Pancreas (tissue), 10 donors: Measurements from ENCODE around the gene RAPGEF3. TPM values are rescaled to one million over a fixed set of nuclear protein-coding genes. Genes with fewer than 3 reads are reported as not detected.

Source experiments
- ATAC-seq, 4 donors: fragments of 200-7000 bp; cut with Tn5 transposase; one replicate each; pipeline versions ENCODE4 v1.8.0 to v1.9.1; 2020; ENCODE audit warnings: mild to moderate bottlenecking in 4 of 4, moderate library complexity in 4 of 4
- DNase-seq, 6 donors: peaks; one replicate each; pipeline ENCODE4 v3.0.0-alpha.2; 2020
- FAIRE-seq: peaks from 2 replicates; lab custom pipeline; 2012; peaks lifted over from hg19 to GRCh38; lab: Jason Lieb, UNC
- H3K27ac ChIP-seq, 4 donors: fragments of 200-600 bp; sonication (generic); 1 replicate in 3 of 4; 2 replicates in 1 of 4; pipeline versions ENCODE4 v1.5.0 to v1.8.0; 2020
- H3K27me3 ChIP-seq, 4 donors: fragments of 200-600 bp; one replicate each; pipeline ENCODE4 v1.8.0; 2021
- H3K36me3 ChIP-seq, 3 donors: fragments of 200-600 bp; sonication (generic) in 1 of 3; one replicate each; pipeline versions ENCODE4 v1.5.0 to v1.8.0; 2020 to 2021
- H3K4me1 ChIP-seq, 3 donors: fragments of 200-600 bp; one replicate each; pipeline ENCODE4 v1.8.0; 2021
- H3K4me3 ChIP-seq, 4 donors: fragments of 200-600 bp; sonication (generic) in 2 of 4; one replicate each; pipeline versions ENCODE4 v1.5.0 to v1.8.0; 2020 to 2021
- H3K9me3 ChIP-seq, 4 donors: fragments of 200-600 bp; one replicate each; pipeline ENCODE4 v1.8.0; 2021
- CTCF ChIP-seq, 4 donors: fragments of 200-600 bp; sonication (generic) in 3 of 4; IDR thresholded peaks; one replicate each; pipeline versions ENCODE4 v1.5.0 to v1.8.0; 2021; ENCODE audit warnings: antibody characterized with exemption in 4 of 4
- WGBS, 2 donors: extraction: QIAGEN DNeasy Blood & Tissue Kit; methylation state at CpG; one replicate each; pipeline ENCODE4 v1.1.7; 2013; 5-methylcytosine and 5-hydroxymethylcytosine counted together
- intact Hi-C, 3 donors: fragments of 100-400 bp; cut with DNase I; formaldehyde crosslinking; loops; one replicate each; pipeline versions ENCODE4 v1.11.1 to v1.14.2; 2022
- polyA plus RNA-seq, 2 donors: library from polyadenylated mRNA; stranded (reverse); fragments of 200-250 nt; gene quantifications; one replicate each; pipeline ENCODE4 v1.2.3, GENCODE V29; 2013
- total RNA-seq, 6 donors: library from RNA; stranded (reverse); fragmentation: NEBNext Ultra II Directional in 4 of 6; extraction: Animal tissue kit (Norgen Biotek cat#: 25700) in 4 of 6; gene quantifications; one replicate each; pipeline versions ENCODE4 v1.2.1 to v1.2.4, GENCODE V29; 2021 to 2023
- donor health status: healthy with polysubstance abuse.
- donor health status: DM: no; HTN: no; CAD: no; lungs with moderate emphysema.
- donor health status: DM: no; HTN: no; CAD: no.
- donor health status: control.
- donor health status: control.
- donor health status: Bipolar disorder and iron deficiency.
- donor health status: DM: yes; HTN: yes; CAD: no.
- donor health status: DM: no; HTN: no; CAD: no.
- donor health status: DM: no; HTN: no; CAD: no.
- donor health status: DM: yes; HTN: yes; CAD: no.

RAPGEF3 gene
- total and polyA plus RNA-seq, 8 donors = 2.5 to 54.4 (median 5.5) TPM

GRCh38 chr12:47785887-47786661 is 27.4 kb upstream of the RAPGEF3 start:
- FAIRE-seq (no peak), ATAC-seq (no peak), DNase-seq (peak in 2 of 6 donors; percentile 16 to 52)
- Histone ChIP-seq H3K27me3 (no peaks in the 10 kb centered on the region), H3K36me3 (peaks cover 0 to 44% (median 15%) of the 10 kb centered on the region in 3 donors), H3K4me1 (no peaks in the 10 kb centered on the region), H3K9me3 (no peaks in the 10 kb centered on the region), H3K27ac (no peak overlapping the region), H3K4me3 (no peak overlapping the region)
- 86% methylated on average over 11 of the region's 11 CpGs for WGBS, 2 donors
- intact Hi-C loops = loop anchor here in 1 of 3 donors (10.0 kb wide), 1 partner anchor 49 kb away; no protein-coding TSS in a partner anchor
- TF ChIP-seq CTCF (IDR thresholded peaks at IDR 0.05) = no peak

- Histone ChIP-seq H3K27me3 (no peaks in the 10 kb centered on the region), H3K9me3 (no peaks in the 10 kb centered on the region), H3K4me1 (no peaks in the 10 kb centered on the region), H3K36me3 (peaks cover 0 to 44% (median 15%) of the 10 kb centered on the region in 3 donors), H3K27ac (no peak overlapping the region), H3K4me3 (no peak overlapping the region)
- no peak for TF ChIP-seq CTCF (IDR thresholded peaks at IDR 0.05)
- intact Hi-C loops = loop anchor here in 1 of 3 donors (10.0 kb wide), 1 partner anchor 50 kb away; no protein-coding TSS in a partner anchor
- no peak for FAIRE-seq
- no peak for ATAC-seq
- WGBS, 2 donors = 84% methylated on average over 15 of the region's 15 CpGs
- peak in 2 of 6 donors; percentile 16 to 60 for DNase-seq
These were observed 26.6 kb upstream of the RAPGEF3 start for GRCh38 chr12:47785036-47785886.

GRCh38 chr12:47783821-47784819 is 25.4 kb upstream of the RAPGEF3 start:
- 89 to 94% methylated on average over 20 of the region's 20 CpGs for WGBS, 2 donors

More at GRCh38 chr12:47783821-47784819, 25.4 kb upstream of the RAPGEF3 start:
- ATAC-seq = no peak
- H3K4me3 ChIP-seq = no peak overlapping the region
- peak in 1 of 6 donors; percentile 49 for DNase-seq
- FAIRE-seq = no peak
- no peaks in the 10 kb centered on the region for H3K27me3 ChIP-seq
- H3K36me3 ChIP-seq = peaks cover 0 to 36% (median 15%) of the 10 kb centered on the region in 3 donors
- intact Hi-C loops = loop anchor here in 1 of 3 donors (5.0 to 10.0 kb wide), 2 partner anchors 51 to 72 kb away; no protein-coding TSS in a partner anchor
- H3K9me3 ChIP-seq = no peaks in the 10 kb centered on the region
- no peaks in the 10 kb centered on the region for H3K4me1 ChIP-seq
- no peak overlapping the region for H3K27ac ChIP-seq
- TF ChIP-seq CTCF (IDR thresholded peaks at IDR 0.05) = no peak
